K562 (cell line): Measurements from ENCODE around the gene RBFOX2. TPM values are rescaled to one million over a fixed set of nuclear protein-coding genes. Genes with fewer than 3 reads are reported as not detected.

ENCODE experiments used
- ATF4 ChIP-seq: fragments of 450-650 bp; formaldehyde crosslinking; IDR thresholded peaks from 2 replicates; pipeline ENCODE4 v1.4.0; 2022; ENCODE audit warnings: mild to moderate bottlenecking, moderate library complexity
- CLOCK ChIP-seq: fragments of 250-450 bp; sonication (Bioruptor Pico); IDR thresholded peaks from 2 replicates; pipeline ENCODE4 v1.4.0; 2020; ENCODE audit warnings: mild to moderate bottlenecking, moderate library complexity, borderline replicate concordance
- HNRNPLL ChIP-seq: fragments of 200-400 bp; formaldehyde crosslinking; IDR thresholded peaks from 2 replicates; pipeline ENCODE4 v1.6.1; 2017; ENCODE audit warnings: low read length, low read depth, mild to moderate bottlenecking; ENCODE audit not compliant: poor library complexity, severe bottlenecking
- SOX6 ChIP-seq: fragments of 450-650 bp; IDR thresholded peaks from 2 replicates; pipeline ENCODE4 v1.6.1; 2014; ENCODE audit warnings: mild to moderate bottlenecking
- ZKSCAN1 ChIP-seq: fragments of 150-350 bp; IDR thresholded peaks from 2 replicates; pipeline ENCODE4 v1.6.1; 2016; ENCODE audit warnings: low read depth, low read length
- ZNF280A ChIP-seq: fragments of 450-650 bp; IDR thresholded peaks from 2 replicates; pipeline ENCODE4 v1.6.1; 2018; ENCODE audit warnings: mild to moderate bottlenecking, low read depth; ENCODE audit not compliant: partially characterized antibody
- polyA plus RNA-seq, 8 experiments: library from polyadenylated mRNA; depleted of rRNA in 4 of 8; stranded (reverse) in 5 of 8; unstranded in 3 of 8; fragments of >200 nt; fragmentation: Nextera tagmentation in 2 of 8; fragmentation: Illumina TruSeq in 1 of 8; extraction: Ambion mirVana in 2 of 8; extraction: Trizol in 1 of 8; gene quantifications; 2 replicates each; pipeline versions ENCODE4 v1.2.1 to v1.2.3, GENCODE V29; 2011 to 2014; ENCODE audit warnings: inconsistent platforms in 1 of 8, missing spikeins in 1 of 8
- total RNA-seq, 7 experiments: library from RNA; depleted of rRNA in 6 of 7; stranded (reverse); fragments of >200 nt in 6 of 7; fragmentation: Illumina TruSeq in 2 of 7; extraction: Trizol in 2 of 7; gene quantifications; 2 replicates each; pipeline versions ENCODE4 v1.2.1 to v1.2.3, GENCODE V29; 2011 to 2021; ENCODE audit warnings: low replicate concordance in 1 of 7

The RBFOX2 gene
- total and polyA plus RNA-seq, 9 of the 15 experiments (the other 6 are each of a cell fraction or from before 2014, with no cell fraction given): 5.8 to 24.8 (median 14.2) TPM

GRCh38 chr22:35894464-35894878 lies 134.2 kb downstream of the RBFOX2 start (continued):
- no peak for TF ChIP-seq ZNF280A
- no peak for TF ChIP-seq SOX6
- TF ChIP-seq ZKSCAN1: no peak
- TF ChIP-seq ATF4 (CRISPR knock-in tag): no peak
- TF ChIP-seq HNRNPLL: no peak
- TF ChIP-seq CLOCK (CRISPR knock-in tag): no peak
- TF ChIP-seq, all 486 proteins: peak for 0
